ENCODE data around the gene CX3CR1. TPM values are rescaled to one million over a fixed set of nuclear protein-coding genes. Genes with fewer than 3 reads are reported as not detected.
A peak's percentile ranks its signal among the peaks of the same experiment; 100 is the strongest.

The CX3CR1 gene
- total and polyA plus RNA-seq, 9 of the 15 experiments (the other 6 are each of a cell fraction or from before 2014, with no cell fraction given), result 0.03 to 0.21 TPM; not detected in 7

DNA sequence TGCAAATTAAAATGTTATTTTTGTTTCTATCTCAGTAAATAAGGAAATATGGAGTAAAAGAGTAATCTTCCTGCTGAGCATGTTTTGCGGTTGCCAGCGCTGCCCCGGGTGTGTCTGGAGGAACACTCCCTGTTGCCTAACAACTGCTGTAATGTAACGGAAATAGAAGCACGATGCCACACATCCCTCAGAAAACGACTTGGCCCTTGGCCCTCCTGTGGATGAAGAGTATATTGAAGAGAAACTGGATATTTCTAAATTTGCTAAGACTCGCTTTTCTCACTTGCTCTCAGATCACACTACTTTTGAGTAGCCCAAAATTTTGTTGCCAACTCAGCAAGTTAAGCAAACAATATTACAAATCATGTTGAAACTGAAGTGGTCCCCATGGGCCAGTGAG lies 18.9 kb downstream of the CX3CR1 start (continued):
- TF ChIP-seq, protein P1, sequence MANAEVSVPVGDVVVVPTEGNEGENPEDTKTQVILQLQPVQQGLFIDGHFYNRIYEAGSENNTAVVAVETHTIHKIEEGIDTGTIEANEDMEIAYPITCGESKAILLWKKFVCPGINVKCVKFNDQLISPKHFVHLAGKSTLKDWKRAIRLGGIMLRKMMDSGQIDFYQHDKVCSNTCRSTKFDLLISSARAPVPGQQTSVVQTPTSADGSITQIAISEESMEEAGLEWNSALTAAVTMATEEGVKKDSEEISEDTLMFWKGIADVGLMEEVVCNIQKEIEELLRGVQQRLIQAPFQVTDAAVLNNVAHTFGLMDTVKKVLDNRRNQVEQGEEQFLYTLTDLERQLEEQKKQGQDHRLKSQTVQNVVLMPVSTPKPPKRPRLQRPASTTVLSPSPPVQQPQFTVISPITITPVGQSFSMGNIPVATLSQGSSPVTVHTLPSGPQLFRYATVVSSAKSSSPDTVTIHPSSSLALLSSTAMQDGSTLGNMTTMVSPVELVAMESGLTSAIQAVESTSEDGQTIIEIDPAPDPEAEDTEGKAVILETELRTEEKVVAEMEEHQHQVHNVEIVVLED (CRISPR knock-in tag; IDR thresholded peaks at IDR 0.05), result no peak
- TF ChIP-seq, protein P2, sequence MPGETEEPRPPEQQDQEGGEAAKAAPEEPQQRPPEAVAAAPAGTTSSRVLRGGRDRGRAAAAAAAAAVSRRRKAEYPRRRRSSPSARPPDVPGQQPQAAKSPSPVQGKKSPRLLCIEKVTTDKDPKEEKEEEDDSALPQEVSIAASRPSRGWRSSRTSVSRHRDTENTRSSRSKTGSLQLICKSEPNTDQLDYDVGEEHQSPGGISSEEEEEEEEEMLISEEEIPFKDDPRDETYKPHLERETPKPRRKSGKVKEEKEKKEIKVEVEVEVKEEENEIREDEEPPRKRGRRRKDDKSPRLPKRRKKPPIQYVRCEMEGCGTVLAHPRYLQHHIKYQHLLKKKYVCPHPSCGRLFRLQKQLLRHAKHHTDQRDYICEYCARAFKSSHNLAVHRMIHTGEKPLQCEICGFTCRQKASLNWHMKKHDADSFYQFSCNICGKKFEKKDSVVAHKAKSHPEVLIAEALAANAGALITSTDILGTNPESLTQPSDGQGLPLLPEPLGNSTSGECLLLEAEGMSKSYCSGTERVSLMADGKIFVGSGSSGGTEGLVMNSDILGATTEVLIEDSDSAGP (CRISPR knock-in tag; IDR thresholded peaks at IDR 0.05), result no peak
- TF ChIP-seq ZNF184 (CRISPR knock-in tag; IDR thresholded peaks at IDR 0.05), result no peak
- TF ChIP-seq TRIM28 (IDR thresholded peaks at IDR 0.05), result no peak; the same call in 1 of the 2 replicates
- TF ChIP-seq NONO (IDR thresholded peaks at IDR 0.05; ENCODE audit: low read depth in 2 of 2, low read length in 1 of 2), result no peak
- TF ChIP-seq SRSF9 (IDR thresholded peaks at IDR 0.05; ENCODE audit: borderline replicate concordance, low read depth, low read length), result no peak
- peak; percentile 5; the same call in 1 of the 2 replicates for TF ChIP-seq ZNF79 (CRISPR knock-in tag; IDR thresholded peaks at IDR 0.05; ENCODE audit: low read depth)
- TF ChIP-seq GABPB1 (CRISPR knock-in tag; IDR thresholded peaks at IDR 0.05), result no peak
- no peak for TF ChIP-seq HNRNPUL1 (IDR thresholded peaks at IDR 0.05; ENCODE audit: low read length)
- TF ChIP-seq NR4A1 (CRISPR knock-in tag; IDR thresholded peaks at IDR 0.05), result no peak
- no peak for TF ChIP-seq NR4A1 (tag; IDR thresholded peaks at IDR 0.05)
- TF ChIP-seq, protein P3, sequence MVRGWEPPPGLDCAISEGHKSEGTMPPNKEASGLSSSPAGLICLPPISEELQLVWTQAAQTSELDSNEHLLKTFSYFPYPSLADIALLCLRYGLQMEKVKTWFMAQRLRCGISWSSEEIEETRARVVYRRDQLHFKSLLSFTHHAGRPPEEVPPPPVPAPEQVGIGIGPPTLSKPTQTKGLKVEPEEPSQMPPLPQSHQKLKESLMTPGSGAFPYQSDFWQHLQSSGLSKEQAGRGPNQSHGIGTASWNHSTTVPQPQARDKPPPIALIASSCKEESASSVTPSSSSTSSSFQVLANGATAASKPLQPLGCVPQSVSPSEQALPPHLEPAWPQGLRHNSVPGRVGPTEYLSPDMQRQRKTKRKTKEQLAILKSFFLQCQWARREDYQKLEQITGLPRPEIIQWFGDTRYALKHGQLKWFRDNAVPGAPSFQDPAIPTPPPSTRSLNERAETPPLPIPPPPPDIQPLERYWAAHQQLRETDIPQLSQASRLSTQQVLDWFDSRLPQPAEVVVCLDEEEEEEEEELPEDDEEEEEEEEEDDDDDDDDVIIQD (CRISPR knock-in tag; IDR thresholded peaks at IDR 0.05), result no peak
- 0 out of 2 replicates have a peak, but pooled peaks have one; percentile 14 for TF ChIP-seq OTX1 (CRISPR knock-in tag; IDR thresholded peaks at IDR 0.05)
- TF ChIP-seq, protein P4, sequence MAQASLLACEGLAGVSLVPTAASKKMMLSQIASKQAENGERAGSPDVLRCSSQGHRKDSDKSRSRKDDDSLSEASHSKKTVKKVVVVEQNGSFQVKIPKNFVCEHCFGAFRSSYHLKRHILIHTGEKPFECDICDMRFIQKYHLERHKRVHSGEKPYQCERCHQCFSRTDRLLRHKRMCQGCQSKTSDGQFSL (CRISPR knock-in tag; IDR thresholded peaks at IDR 0.05), result no peak
- TF ChIP-seq, protein P4 (tag; IDR thresholded peaks at IDR 0.05), result no peak
- no peak for TF ChIP-seq ETV6 (IDR thresholded peaks at IDR 0.05; ENCODE audit: borderline replicate concordance in 1 of 2, low read depth in 2 of 2, low read length in 1 of 2)
- no peak for TF ChIP-seq ETV6 (CRISPR knock-in tag; IDR thresholded peaks at IDR 0.05; ENCODE audit: borderline replicate concordance)
- TF ChIP-seq HNRNPK (IDR thresholded peaks at IDR 0.05; ENCODE audit: low read depth, low read length, poor library complexity, severe bottlenecking), result no peak
- no peak for TF ChIP-seq MTA1 (IDR thresholded peaks at IDR 0.05; ENCODE audit: borderline replicate concordance)
- 0 out of 2 replicates have a peak, but pooled peaks have one; percentile 57 for TF ChIP-seq ZNF175 (CRISPR knock-in tag; IDR thresholded peaks at IDR 0.05; ENCODE audit: low read depth)
- TF ChIP-seq NELFE (IDR thresholded peaks at IDR 0.05; ENCODE audit: insufficient read depth, insufficient read length), result no peak
- TF ChIP-seq, protein P5, sequence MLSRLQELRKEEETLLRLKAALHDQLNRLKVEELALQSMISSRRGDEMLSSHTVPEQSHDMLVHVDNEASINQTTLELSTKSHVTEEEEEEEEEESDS (CRISPR knock-in tag; IDR thresholded peaks at IDR 0.05), result no peak
- TF ChIP-seq POU5F1 (IDR thresholded peaks at IDR 0.05; ENCODE audit: borderline replicate concordance, low read depth, low read length, partially characterized antibody), result no peak
- TF ChIP-seq NFE2L1 (tag; IDR thresholded peaks at IDR 0.05; ENCODE audit: borderline replicate concordance, low read depth), result no peak
- no peak for TF ChIP-seq ZNF282 (CRISPR knock-in tag; IDR thresholded peaks at IDR 0.05)
